Chondrocyte (in vitro differentiated cells): Measurements from ENCODE around the gene CIITA. TPM values are rescaled to one million over a fixed set of nuclear protein-coding genes. Genes with fewer than 3 reads are reported as not detected.

Source experiments
- DNase-seq: peaks from one replicate; pipeline ENCODE4 v3.0.0; 2021; ENCODE audit warnings: mixed read lengths, low spot score
- H3K27ac Mint-ChIP-seq: one replicate; pipeline ENCODE4 v1.8.0; 2021; ENCODE audit warnings: mild to moderate bottlenecking, moderate library complexity, mixed read lengths; ENCODE audit not compliant: unreplicated experiment
- H3K27me3 Mint-ChIP-seq: 2 replicates; pipeline ENCODE4 v1.8.0; 2021; ENCODE audit warnings: low read depth, mixed read lengths
- H3K36me3 Mint-ChIP-seq: 2 replicates; pipeline ENCODE4 v1.8.0; 2021; ENCODE audit warnings: low read depth, mixed read lengths
- H3K4me1 Mint-ChIP-seq: 2 replicates; pipeline ENCODE4 v1.8.0; 2021; ENCODE audit warnings: low read depth, mild to moderate bottlenecking, mixed read lengths
- H3K4me3 Mint-ChIP-seq: one replicate; pipeline ENCODE4 v1.8.0; 2021; ENCODE audit warnings: mild to moderate bottlenecking, moderate library complexity, mixed read lengths; ENCODE audit not compliant: unreplicated experiment
- H3K9me3 Mint-ChIP-seq: 2 replicates; pipeline ENCODE4 v1.8.0; 2021; ENCODE audit warnings: low read depth, mixed read lengths
- CTCF ChIP-seq: fragments of 200-600 bp; sonication (generic); IDR thresholded peaks from 2 replicates; pipeline ENCODE4 v1.5.0; 2021; ENCODE audit warnings: antibody characterized with exemption, mild to moderate bottlenecking, moderate library complexity
- total RNA-seq: library from RNA; stranded (reverse); gene quantifications from 3 replicates; pipeline ENCODE4 v1.2.1, GENCODE V29; 2021

CIITA gene
- total RNA-seq, 1 donor from 2014 or later = not detected

DNA sequence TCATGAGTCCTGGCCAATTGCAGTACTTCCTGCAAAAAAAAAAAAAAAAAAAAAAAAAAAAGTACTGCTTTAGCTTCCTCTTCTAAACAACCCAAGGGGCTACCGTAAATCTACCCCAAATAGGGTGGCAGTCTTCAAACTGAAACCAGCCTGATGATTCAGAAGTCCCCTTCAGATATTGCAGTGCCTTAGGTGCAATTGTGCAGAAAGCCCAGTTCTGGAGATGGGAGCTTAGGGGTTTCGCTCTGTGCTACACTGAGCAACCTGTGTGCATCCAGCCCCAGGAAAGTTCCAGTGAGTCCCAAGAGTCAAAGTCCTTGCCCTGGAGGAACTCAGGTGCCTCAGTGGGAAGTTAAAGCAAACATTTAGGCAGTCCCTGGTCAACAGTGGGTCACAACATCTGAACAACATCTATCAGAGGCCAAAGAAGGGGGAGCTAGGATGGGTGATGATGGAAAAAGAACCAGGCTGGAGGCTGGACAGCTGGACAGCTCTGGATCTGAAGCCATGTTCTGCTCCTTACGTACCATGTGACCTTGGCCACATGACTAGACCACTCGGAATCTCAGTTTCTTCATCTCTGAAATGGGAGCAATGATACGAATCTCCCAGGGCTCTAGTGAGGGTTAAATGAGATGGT is 6.7 kb upstream of the CIITA start:
- Mint-ChIP-seq H3K4me3 (no peak overlapping the region), H3K27me3 (peaks cover 50% of the 10 kb centered on the region), H3K27ac (no peak overlapping the region), H3K4me1 (no peaks in the 10 kb centered on the region), H3K9me3 (no peaks in the 10 kb centered on the region), H3K36me3 (no peaks in the 10 kb centered on the region)
- DNase-seq = no peak
- TF ChIP-seq CTCF = no peak

GRCh38 chr16:10870808-10871156 is 6.2 kb upstream of the CIITA start:
- H3K4me3 Mint-ChIP-seq = no peak overlapping the region
- H3K9me3 Mint-ChIP-seq = no peaks in the 10 kb centered on the region
- TF ChIP-seq CTCF = no peak
- no peak overlapping the region for H3K27ac Mint-ChIP-seq
- no peak for DNase-seq
- peaks cover 53% of the 10 kb centered on the region for H3K27me3 Mint-ChIP-seq
- no peaks in the 10 kb centered on the region for H3K36me3 Mint-ChIP-seq
- no peaks in the 10 kb centered on the region for H3K4me1 Mint-ChIP-seq

DNA sequence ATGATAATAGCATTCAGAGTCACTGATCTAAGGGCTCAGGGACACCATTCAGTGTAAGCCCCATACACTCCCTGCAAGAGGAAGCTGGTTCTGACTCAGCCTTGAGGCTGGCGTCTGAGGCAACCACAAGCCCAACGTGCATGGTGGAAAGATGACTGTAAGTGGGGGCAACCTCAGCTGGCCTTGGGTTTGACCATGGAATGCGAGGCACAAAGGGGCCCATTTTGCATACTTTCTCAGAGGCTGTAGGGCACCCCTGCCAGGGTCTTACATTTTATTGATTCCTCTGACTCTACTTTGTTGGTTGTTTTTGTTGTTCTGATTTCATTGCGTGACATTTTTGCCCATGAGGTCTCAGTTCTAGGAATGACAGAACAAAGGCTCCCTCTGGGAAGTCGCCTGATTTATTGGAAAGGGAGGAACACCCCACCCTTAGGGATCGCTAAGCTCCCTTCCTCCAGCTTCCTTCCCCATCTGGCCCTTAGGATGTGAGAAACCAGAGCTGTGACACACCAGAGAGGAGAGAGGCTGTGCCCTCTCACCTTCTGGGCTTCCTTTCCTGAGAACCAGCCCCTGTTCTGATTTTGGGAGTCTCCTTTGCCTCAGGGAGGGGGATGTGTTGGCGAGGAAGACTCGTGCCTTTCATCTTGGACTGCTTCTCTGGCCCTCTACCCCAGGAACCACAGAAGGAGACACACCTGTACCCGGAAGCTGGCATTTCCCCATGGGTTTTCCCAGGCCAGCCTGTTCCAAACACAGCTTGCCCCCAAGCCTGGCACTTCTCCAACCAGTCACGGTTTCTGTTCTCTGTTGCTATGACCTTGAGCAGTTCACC is 5.6 kb upstream of the CIITA start:
- TF ChIP-seq CTCF = no peak
- no peaks in the 10 kb centered on the region for H3K4me1 Mint-ChIP-seq
- no peak overlapping the region for H3K27ac Mint-ChIP-seq
- no peak overlapping the region for H3K4me3 Mint-ChIP-seq
- no peak for DNase-seq
- no peaks in the 10 kb centered on the region for H3K9me3 Mint-ChIP-seq
- peaks cover 57% of the 10 kb centered on the region for H3K27me3 Mint-ChIP-seq
- no peaks in the 10 kb centered on the region for H3K36me3 Mint-ChIP-seq

- no peak for TF ChIP-seq CTCF
- H3K27ac Mint-ChIP-seq = no peak overlapping the region
- DNase-seq = no peak
- H3K36me3 Mint-ChIP-seq = no peaks in the 10 kb centered on the region
- H3K4me1 Mint-ChIP-seq = no peaks in the 10 kb centered on the region
- no peaks in the 10 kb centered on the region for H3K9me3 Mint-ChIP-seq
- peaks cover 62% of the 10 kb centered on the region for H3K27me3 Mint-ChIP-seq
- H3K4me3 Mint-ChIP-seq = no peak overlapping the region
These were observed 687 bp upstream of the CIITA start for GRCh38 chr16:10876315-10876714.

DNA sequence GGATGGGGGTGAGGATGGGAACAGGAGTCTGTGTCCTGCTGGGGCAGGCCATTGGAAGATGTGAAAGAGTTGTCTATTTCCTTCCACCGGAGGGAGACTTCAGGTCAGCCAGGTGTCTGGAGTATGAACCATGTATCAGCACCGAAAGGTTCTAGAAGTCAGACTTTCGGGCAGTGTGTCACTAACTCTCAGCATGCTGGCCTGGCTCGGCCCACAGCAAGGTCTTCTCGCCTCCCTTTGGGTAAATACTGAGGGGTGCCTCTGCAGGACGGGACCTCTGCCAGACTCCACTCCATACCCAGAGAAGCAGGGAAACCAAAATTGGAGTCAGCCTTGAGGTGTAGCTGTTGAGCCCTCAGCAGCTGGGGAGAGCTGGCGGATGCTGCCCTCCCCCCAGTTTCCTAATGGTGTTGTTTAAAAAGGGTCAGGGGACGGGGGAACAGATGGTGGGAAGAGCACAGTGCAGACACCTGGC is 507 bp downstream of the CIITA start:
- Mint-ChIP-seq H3K27ac (no peak overlapping the region), H3K4me1 (no peaks in the 10 kb centered on the region), H3K27me3 (peaks cover 58% of the 10 kb centered on the region), H3K36me3 (no peaks in the 10 kb centered on the region), H3K9me3 (no peaks in the 10 kb centered on the region), H3K4me3 (no peak overlapping the region)
- no peak for DNase-seq
- no peak for TF ChIP-seq CTCF
